Inflammatory macrophage treated with lipopolysaccharide for 1 hour (primary cell): ENCODE results near the gene PNLIPRP1.

Experiments used
- DNase-seq, 2 donors: peaks; one replicate each; pipeline ENCODE4 v3.0.0-alpha.2; 2020 to 2022

Gene PNLIPRP1

GRCh38 chr10:116590590-116591444 lies at the start of gene PNLIPRP1:
PNLIPRP1 (plus strand) TSS chr10:116590959; CDS start chr10:116591130, 171 bp downstream.
- no peak for DNase-seq

- DNase-seq, result no peak
These were observed 48.6 kb upstream of the PNLIPRP1 start for GRCh38 chr10:116542007-116542677.

- no peak for DNase-seq
These were observed 45.6 kb upstream of the PNLIPRP1 start for GRCh38 chr10:116545122-116545521.

GRCh38 chr10:116545756-116546155 lies 45.0 kb upstream of the PNLIPRP1 start, which contains the start of gene PNLIP:
PNLIP (plus strand) TSS chr10:116545931; CDS start chr10:116546093, 162 bp downstream.
- no peak for DNase-seq

- DNase-seq, result no peak
These were observed 42.5 kb upstream of the PNLIPRP1 start for GRCh38 chr10:116548301-116548700.

- DNase-seq, result no peak
These were observed 37.3 kb upstream of the PNLIPRP1 start for GRCh38 chr10:116553378-116553980.

GRCh38 chr10:116554628-116555027 lies 36.1 kb upstream of the PNLIPRP1 start:
- DNase-seq, result no peak

- DNase-seq, result no peak
These were observed 34.9 kb upstream of the PNLIPRP1 start for GRCh38 chr10:116555880-116556279.

- no peak for DNase-seq
These were observed 33.4 kb upstream of the PNLIPRP1 start for GRCh38 chr10:116557305-116557880.

GRCh38 chr10:116565534-116565933 lies 25.2 kb upstream of the PNLIPRP1 start:
- DNase-seq, result no peak

- DNase-seq, result no peak
These were observed 23.8 kb upstream of the PNLIPRP1 start for GRCh38 chr10:116566932-116567331.

- no peak for DNase-seq
These were observed 23.4 kb upstream of the PNLIPRP1 start for GRCh38 chr10:116567335-116567734.

GRCh38 chr10:116574797-116575196 lies 16.0 kb upstream of the PNLIPRP1 start:
- DNase-seq, result no peak

- DNase-seq, result no peak
These were observed 2.7 kb upstream of the PNLIPRP1 start for GRCh38 chr10:116587878-116588591.

- DNase-seq, result no peak
These were observed 1.8 kb upstream of the PNLIPRP1 start for GRCh38 chr10:116588995-116589394.

- no peak for DNase-seq
These were observed 833 bp upstream of the PNLIPRP1 start for GRCh38 chr10:116589926-116590325.

- no peak for DNase-seq
These were observed 2.5 kb downstream of the PNLIPRP1 start for GRCh38 chr10:116593139-116593740.

GRCh38 chr10:116594525-116595035 lies 3.8 kb downstream of the PNLIPRP1 start:
- DNase-seq, result no peak

- no peak for DNase-seq
These were observed 5.3 kb downstream of the PNLIPRP1 start for GRCh38 chr10:116596062-116596461.

- DNase-seq, result no peak
These were observed 6.8 kb downstream of the PNLIPRP1 start for GRCh38 chr10:116597543-116597942.

- DNase-seq, result no peak
These were observed 7.6 kb downstream of the PNLIPRP1 start for GRCh38 chr10:116598329-116598728.

- DNase-seq, result no peak
These were observed 9.2 kb downstream of the PNLIPRP1 start for GRCh38 chr10:116599991-116600390.
